ENCODE data around the gene LMTK2.

- TF ChIP-seq CTCF (conservative IDR thresholded peaks at IDR 0.05; ENCODE audit: low read depth in 2 of 2) (no peak), POLR2AphosphoS5 (IDR thresholded peaks at IDR 0.05; ENCODE audit: low read depth) (no peak), EZH2phosphoT487 (IDR thresholded peaks at IDR 0.05; ENCODE audit: unreplicated experiment) (no peak)
- TF ChIP-seq, protein P1, sequence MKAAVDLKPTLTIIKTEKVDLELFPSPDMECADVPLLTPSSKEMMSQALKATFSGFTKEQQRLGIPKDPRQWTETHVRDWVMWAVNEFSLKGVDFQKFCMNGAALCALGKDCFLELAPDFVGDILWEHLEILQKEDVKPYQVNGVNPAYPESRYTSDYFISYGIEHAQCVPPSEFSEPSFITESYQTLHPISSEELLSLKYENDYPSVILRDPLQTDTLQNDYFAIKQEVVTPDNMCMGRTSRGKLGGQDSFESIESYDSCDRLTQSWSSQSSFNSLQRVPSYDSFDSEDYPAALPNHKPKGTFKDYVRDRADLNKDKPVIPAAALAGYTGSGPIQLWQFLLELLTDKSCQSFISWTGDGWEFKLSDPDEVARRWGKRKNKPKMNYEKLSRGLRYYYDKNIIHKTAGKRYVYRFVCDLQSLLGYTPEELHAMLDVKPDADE (IDR thresholded peaks at IDR 0.05) = no peak
- TF ChIP-seq, protein P2, sequence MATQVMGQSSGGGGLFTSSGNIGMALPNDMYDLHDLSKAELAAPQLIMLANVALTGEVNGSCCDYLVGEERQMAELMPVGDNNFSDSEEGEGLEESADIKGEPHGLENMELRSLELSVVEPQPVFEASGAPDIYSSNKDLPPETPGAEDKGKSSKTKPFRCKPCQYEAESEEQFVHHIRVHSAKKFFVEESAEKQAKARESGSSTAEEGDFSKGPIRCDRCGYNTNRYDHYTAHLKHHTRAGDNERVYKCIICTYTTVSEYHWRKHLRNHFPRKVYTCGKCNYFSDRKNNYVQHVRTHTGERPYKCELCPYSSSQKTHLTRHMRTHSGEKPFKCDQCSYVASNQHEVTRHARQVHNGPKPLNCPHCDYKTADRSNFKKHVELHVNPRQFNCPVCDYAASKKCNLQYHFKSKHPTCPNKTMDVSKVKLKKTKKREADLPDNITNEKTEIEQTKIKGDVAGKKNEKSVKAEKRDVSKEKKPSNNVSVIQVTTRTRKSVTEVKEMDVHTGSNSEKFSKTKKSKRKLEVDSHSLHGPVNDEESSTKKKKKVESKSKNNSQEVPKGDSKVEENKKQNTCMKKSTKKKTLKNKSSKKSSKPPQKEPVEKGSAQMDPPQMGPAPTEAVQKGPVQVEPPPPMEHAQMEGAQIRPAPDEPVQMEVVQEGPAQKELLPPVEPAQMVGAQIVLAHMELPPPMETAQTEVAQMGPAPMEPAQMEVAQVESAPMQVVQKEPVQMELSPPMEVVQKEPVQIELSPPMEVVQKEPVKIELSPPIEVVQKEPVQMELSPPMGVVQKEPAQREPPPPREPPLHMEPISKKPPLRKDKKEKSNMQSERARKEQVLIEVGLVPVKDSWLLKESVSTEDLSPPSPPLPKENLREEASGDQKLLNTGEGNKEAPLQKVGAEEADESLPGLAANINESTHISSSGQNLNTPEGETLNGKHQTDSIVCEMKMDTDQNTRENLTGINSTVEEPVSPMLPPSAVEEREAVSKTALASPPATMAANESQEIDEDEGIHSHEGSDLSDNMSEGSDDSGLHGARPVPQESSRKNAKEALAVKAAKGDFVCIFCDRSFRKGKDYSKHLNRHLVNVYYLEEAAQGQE (IDR thresholded peaks at IDR 0.05; ENCODE audit: unreplicated experiment) = no peak
Measured at GRCh38 chr7:98214811-98215321, 108.2 kb downstream of the LMTK2 start.
